Tibial nerve (tissue), 4 donors: ENCODE measurements around the gene SEC16A. TPM values are rescaled to one million over a fixed set of nuclear protein-coding genes. Genes with fewer than 3 reads are reported as not detected.

Experiments used
- DNase-seq, 2 donors: peaks; one replicate each; pipeline ENCODE4 v3.0.0-alpha.2; 2019; ENCODE audit warnings: low spot score in 2 of 2
- H3K27ac ChIP-seq, 4 donors: fragments of 200-600 bp; sonication (generic) in 3 of 4; one replicate each; pipeline ENCODE4 v1.5.1; 2017 to 2019; ENCODE audit warnings: mild to moderate bottlenecking in 1 of 4
- H3K27me3 ChIP-seq, 2 donors: fragments of 200-600 bp; sonication (generic) in 1 of 2; one replicate each; pipeline versions ENCODE4 v1.5.1 to v1.6.0; 2017 to 2019
- H3K36me3 ChIP-seq, 3 donors: fragments of 200-600 bp; sonication (generic); one replicate each; pipeline ENCODE4 v1.5.1; 2018 to 2019
- H3K4me1 ChIP-seq, 4 donors: fragments of 200-600 bp; sonication (generic) in 3 of 4; one replicate each; pipeline ENCODE4 v1.5.1; 2017 to 2019
- H3K4me3 ChIP-seq, 4 donors: fragments of 200-600 bp; sonication (generic) in 3 of 4; one replicate each; pipeline ENCODE4 v1.5.1; 2017 to 2019; ENCODE audit warnings: mild to moderate bottlenecking in 1 of 4, moderate library complexity in 1 of 4
- H3K9me3 ChIP-seq, 4 donors: fragments of 200-600 bp; sonication (generic) in 3 of 4; one replicate each; pipeline ENCODE4 v1.5.1; 2017 to 2019
- CTCF ChIP-seq, 5 experiments: fragments of 200-600 bp in 3 of 5; fragments of 450-650 bp in 2 of 5; sonication (generic) in 3 of 5; IDR thresholded peaks; one replicate each; pipeline ENCODE4 v1.5.1; 2016 to 2019; ENCODE audit warnings: antibody characterized with exemption in 5 of 5, mild to moderate bottlenecking in 3 of 5, moderate library complexity in 2 of 5
- EP300 ChIP-seq, 2 donors: sonication (generic); formaldehyde crosslinking; IDR thresholded peaks; one replicate each; pipeline ENCODE4 v1.6.1; 2017; ENCODE audit warnings: antibody characterized with exemption in 2 of 2, mild to moderate bottlenecking in 1 of 2
- POLR2A ChIP-seq, 2 donors: fragments of 450-650 bp; IDR thresholded peaks; one replicate each; pipeline ENCODE4 v1.6.1; 2017; ENCODE audit warnings: antibody characterized with exemption in 2 of 2, mild to moderate bottlenecking in 2 of 2, moderate library complexity in 2 of 2
- WGBS, 2 donors: methylation state at CpG; one replicate each; pipeline ENCODE4 v1.1.5; 2018; 5-methylcytosine and 5-hydroxymethylcytosine counted together
- total RNA-seq, 4 donors: library from RNA; depleted of rRNA; stranded (reverse); fragments of >200 nt; gene quantifications; one replicate each; pipeline ENCODE4 v1.1.0, GENCODE V29; 2016

Gene SEC16A
- total RNA-seq, 4 donors from 2014 or later = 45.8 to 67.5 (median 47.9) TPM

- H3K4me1 ChIP-seq = peaks cover 0 to 2% (median 0%) of the 10 kb centered on the region in 4 donors
- H3K4me3 ChIP-seq = no peak overlapping the region
- H3K9me3 ChIP-seq = no peaks in the 10 kb centered on the region
- no peaks in the 10 kb centered on the region for H3K27me3 ChIP-seq
- 88 to 91% methylated on average over 27 of the region's 27 CpGs for WGBS, 2 donors
- TF ChIP-seq EP300 (IDR thresholded peaks at IDR 0.05) (no peak), POLR2A (IDR thresholded peaks at IDR 0.05) (no peak), CTCF (IDR thresholded peaks at IDR 0.05) (no peak)
- DNase-seq = no peak
- H3K36me3 ChIP-seq = peaks cover 7 to 91% (median 48%) of the 10 kb centered on the region in 3 donors
- no peak overlapping the region for H3K27ac ChIP-seq
These were observed 8.7 kb downstream of the SEC16A start for GRCh38 chr9:136474021-136474640.

GRCh38 chr9:136473354-136473721, 9.5 kb downstream of the SEC16A start:
- 85 to 89% methylated on average over 14 of the region's 14 CpGs for WGBS, 2 donors
- Histone ChIP-seq H3K4me1 (no peaks in the 10 kb centered on the region), H3K36me3 (peaks cover 7 to 98% (median 51%) of the 10 kb centered on the region in 3 donors), H3K27ac (no peak overlapping the region), H3K9me3 (no peaks in the 10 kb centered on the region), H3K4me3 (no peak overlapping the region), H3K27me3 (no peaks in the 10 kb centered on the region)
- no peak for TF ChIP-seq POLR2A (IDR thresholded peaks at IDR 0.05)
- no peak for TF ChIP-seq CTCF (IDR thresholded peaks at IDR 0.05)
- no peak for TF ChIP-seq EP300 (IDR thresholded peaks at IDR 0.05)
- DNase-seq = no peak

GRCh38 chr9:136472640-136473353, 10.0 kb downstream of the SEC16A start:
- no peaks in the 10 kb centered on the region for H3K4me1 ChIP-seq
- no peak for TF ChIP-seq CTCF (IDR thresholded peaks at IDR 0.05)
- no peak for TF ChIP-seq EP300 (IDR thresholded peaks at IDR 0.05)
- TF ChIP-seq POLR2A (IDR thresholded peaks at IDR 0.05) = no peak
- WGBS, 2 donors = 88 to 90% methylated on average over 24 to 27 of the region's 28 CpGs
- no peak overlapping the region for H3K27ac ChIP-seq
- H3K27me3 ChIP-seq = no peaks in the 10 kb centered on the region
- DNase-seq = no peak
- H3K4me3 ChIP-seq = no peak overlapping the region
- H3K36me3 ChIP-seq = peaks cover 7 to 100% (median 53%) of the 10 kb centered on the region in 3 donors
- no peaks in the 10 kb centered on the region for H3K9me3 ChIP-seq

- WGBS, 2 donors = 89% methylated on average over 19 of the region's 19 CpGs
- peaks cover 7 to 100% (median 50%) of the 10 kb centered on the region in 3 donors for H3K36me3 ChIP-seq
These were observed 10.9 kb downstream of the SEC16A start for GRCh38 chr9:136471802-136472487.

More at GRCh38 chr9:136471802-136472487, 10.9 kb downstream of the SEC16A start:
- no peaks in the 10 kb centered on the region for H3K27me3 ChIP-seq
- no peak for DNase-seq
- no peak overlapping the region for H3K27ac ChIP-seq
- H3K4me3 ChIP-seq = no peak overlapping the region
- H3K4me1 ChIP-seq = no peaks in the 10 kb centered on the region
- no peak for TF ChIP-seq POLR2A (IDR thresholded peaks at IDR 0.05)
- no peak for TF ChIP-seq CTCF (IDR thresholded peaks at IDR 0.05)
- TF ChIP-seq EP300 (IDR thresholded peaks at IDR 0.05) = no peak
- no peaks in the 10 kb centered on the region for H3K9me3 ChIP-seq
